HG03175 (cell line): ENCODE data around the gene ZSCAN5C.
"Not testable (repeated sequence)": the region's sequence is repeated elsewhere in the genome, so short reads cannot be mapped to it uniquely, and the experiment has no call there.

ENCODE experiments used
- ATAC-seq: cut with Tn5 transposase; IDR thresholded peaks from one replicate; pipeline ENCODE4 v1.9.1; 2021; ENCODE audit warnings: mild to moderate bottlenecking, moderate library complexity; ENCODE audit not compliant: unreplicated experiment

ZSCAN5C gene

GRCh38 chr19:56201973-56202372 is at the start of gene ZSCAN5C:
Gene ZSCAN5C, plus strand, starts transcription at chr19:56202273. Its CDS starts 3,641 bp downstream, at chr19:56205914.
- no peak for ATAC-seq

- no peak for ATAC-seq
Measured at GRCh38 chr19:56152644-56153043, 49.4 kb upstream of the ZSCAN5C start.

- no peak for ATAC-seq
Measured at GRCh38 chr19:56153507-56153906, 48.6 kb upstream of the ZSCAN5C start.

GRCh38 chr19:56155124-56155687 is 46.9 kb upstream of the ZSCAN5C start:
- ATAC-seq = no peak

GRCh38 chr19:56156768-56157167 is 45.3 kb upstream of the ZSCAN5C start:
- no peak for ATAC-seq

GRCh38 chr19:56158170-56158757 is 43.8 kb upstream of the ZSCAN5C start:
- ATAC-seq = no peak

GRCh38 chr19:56159009-56159559 is 43.0 kb upstream of the ZSCAN5C start:
- ATAC-seq = no peak

DNA sequence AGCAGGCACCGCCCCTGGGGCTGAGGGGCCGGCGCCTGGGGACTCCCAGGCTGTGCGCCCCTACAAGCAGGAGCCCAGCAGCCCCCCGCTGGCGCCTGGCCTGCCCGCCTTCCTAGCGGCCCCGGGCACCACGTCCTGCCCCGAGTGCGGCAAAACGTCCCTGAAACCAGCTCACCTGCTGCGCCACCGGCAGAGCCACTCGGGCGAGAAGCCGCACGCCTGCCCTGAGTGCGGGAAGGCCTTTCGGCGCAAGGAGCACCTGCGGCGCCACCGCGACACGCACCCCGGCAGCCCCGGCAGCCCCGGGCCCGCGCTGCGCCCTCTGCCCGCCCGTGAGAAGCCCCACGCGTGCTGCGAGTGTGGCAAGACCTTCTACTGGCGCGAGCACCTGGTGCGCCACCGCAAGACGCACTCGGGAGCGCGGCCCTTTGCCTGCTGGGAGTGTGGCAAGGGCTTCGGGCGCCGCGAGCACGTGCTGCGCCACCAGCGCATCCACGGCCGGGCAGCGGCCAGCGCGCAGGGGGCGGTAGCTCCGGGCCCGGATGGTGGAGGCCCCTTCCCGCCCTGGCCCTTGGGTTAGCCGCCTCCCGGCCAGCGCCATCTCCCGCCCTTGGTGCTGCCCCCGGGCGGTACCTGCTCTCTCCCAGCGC is 42.3 kb upstream of the ZSCAN5C start:
- ATAC-seq = no peak

DNA sequence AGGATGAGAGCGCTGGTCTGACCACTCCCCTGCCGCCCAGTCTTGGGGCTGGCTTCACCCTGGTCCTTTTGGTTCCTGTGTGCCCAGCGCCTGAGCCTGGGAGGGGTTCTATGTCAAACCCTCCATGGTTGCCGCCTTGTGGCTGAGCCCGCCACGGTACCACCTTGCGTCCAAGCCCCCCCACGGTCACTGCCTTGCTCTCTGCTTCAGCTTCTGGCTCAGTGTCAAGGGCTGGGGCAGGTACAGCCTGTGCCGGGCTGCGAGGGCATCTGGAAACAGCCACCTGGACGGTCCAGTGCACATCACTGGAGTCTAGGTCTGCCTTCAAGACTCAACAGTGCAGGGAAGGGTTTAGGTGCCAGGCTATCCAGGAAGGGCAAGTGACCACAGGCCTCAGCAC is 40.5 kb upstream of the ZSCAN5C start:
- no peak for ATAC-seq

DNA sequence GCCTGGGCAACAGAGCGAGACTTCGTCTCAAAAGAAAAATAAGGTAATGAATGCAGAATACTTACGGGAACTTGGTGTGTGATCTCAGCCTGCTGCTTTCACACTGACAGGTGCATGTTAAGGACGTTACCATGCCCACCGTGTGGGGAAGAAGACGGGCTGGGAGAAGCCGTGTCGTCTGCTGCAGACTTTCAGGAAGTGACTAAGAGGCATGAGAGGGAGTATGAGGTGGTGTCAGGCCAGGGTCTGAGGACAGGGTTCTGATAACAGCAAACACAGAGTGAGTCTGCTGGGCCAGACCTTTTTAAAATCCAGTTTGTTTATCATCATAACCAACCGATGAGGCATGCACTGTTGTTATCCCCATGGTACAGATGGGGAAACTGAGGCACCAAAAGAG is 39.8 kb upstream of the ZSCAN5C start:
- ATAC-seq = no peak

GRCh38 chr19:56163097-56163496 is 39.0 kb upstream of the ZSCAN5C start:
- ATAC-seq = no peak

DNA sequence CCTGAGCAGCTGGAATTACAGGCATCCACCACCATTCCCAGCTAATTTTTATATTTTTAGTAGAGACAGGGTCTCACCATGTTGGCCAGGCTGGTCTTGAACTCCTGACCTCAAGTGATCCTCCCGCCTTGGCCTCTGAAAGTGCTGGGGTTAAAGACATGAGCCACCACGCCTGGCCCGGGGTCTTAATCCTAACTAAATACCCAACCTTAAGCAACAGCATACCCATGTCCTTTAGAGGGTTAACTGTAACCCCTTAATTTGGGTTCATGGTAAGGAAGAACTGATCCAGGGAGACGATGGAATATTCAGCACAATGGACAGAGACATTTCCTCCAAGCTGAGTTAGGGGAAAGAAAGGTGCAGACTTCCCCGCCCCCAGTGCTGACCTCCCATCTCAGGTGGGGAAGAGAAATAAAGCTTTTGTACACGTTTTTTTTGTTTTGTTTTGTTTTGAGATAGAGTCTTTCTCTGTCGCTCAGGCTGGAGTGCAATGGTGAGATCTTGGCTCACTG is 35.0 kb upstream of the ZSCAN5C start:
- ATAC-seq = no peak

- ATAC-seq = no peak
Measured at GRCh38 chr19:56170261-56170660, 31.8 kb upstream of the ZSCAN5C start.

GRCh38 chr19:56174086-56174485 is 28.0 kb upstream of the ZSCAN5C start:
- no peak for ATAC-seq

- ATAC-seq = no peak
Measured at GRCh38 chr19:56174550-56174949, 27.5 kb upstream of the ZSCAN5C start.

DNA sequence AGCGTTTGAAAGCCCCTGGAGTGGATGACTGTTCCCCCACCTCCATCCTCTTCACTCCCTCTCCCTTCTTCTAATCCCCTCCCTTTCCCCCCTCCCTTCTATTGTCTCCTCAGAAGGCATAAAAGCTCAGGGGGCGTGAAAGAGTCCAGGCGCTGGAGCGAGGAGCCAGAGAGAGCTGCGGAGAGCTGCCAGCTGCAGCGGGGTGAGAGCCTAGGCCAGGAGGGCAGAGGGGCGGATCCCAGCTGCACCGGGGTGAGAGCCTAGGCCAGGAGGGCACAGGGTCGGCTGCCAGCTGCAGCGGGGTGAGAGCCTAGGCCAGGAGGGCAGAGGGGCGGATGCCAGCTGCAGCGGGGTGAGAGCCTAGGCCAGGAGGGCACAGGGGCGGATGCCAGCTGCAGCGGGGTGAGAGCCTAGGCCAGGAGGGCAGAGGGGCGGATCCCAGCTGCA is 26.2 kb upstream of the ZSCAN5C start, which contains the start of gene GALP:
Gene GALP (plus strand): TSS at position 148 of the 447 bp plus-strand sequence. CDS start 1,101 bp downstream, outside the sequence.
- ATAC-seq = not testable (repeated sequence)

GRCh38 chr19:56176310-56176709 is 25.8 kb upstream of the ZSCAN5C start:
- not testable (repeated sequence) for ATAC-seq

GRCh38 chr19:56176881-56177280 is 25.2 kb upstream of the ZSCAN5C start:
- no peak for ATAC-seq

DNA sequence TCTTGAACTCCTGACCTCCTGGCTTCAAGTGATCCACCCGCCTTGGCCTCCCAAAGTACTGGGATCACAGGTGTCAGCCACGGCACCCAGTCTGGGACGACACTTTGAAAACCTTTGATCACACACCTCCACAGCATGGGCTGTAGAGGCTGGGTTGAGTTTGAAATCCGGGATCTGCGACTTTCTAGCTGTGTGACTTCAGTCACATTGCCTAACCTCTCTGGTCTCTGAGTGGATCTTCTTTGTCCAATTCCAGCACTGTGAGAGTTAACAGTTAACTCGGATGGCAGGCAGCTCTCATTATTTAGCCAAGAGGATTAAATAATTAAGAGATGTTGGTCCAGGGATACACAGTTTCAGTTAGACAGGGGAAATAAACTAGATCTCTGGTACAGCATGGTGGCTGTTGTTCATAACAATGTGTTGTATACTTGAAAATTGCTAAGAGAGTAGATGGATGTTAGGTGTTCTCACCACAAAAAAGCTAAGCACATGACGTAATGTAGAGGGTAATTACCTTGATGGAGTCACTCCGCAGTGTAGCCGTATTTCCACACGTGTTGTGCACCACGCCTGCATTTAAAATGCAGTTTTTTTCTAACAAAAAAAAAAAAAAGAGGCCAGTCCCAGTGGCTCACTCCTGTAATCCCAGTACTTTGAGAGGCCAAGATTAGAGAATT is 24.4 kb upstream of the ZSCAN5C start:
- no peak for ATAC-seq

DNA sequence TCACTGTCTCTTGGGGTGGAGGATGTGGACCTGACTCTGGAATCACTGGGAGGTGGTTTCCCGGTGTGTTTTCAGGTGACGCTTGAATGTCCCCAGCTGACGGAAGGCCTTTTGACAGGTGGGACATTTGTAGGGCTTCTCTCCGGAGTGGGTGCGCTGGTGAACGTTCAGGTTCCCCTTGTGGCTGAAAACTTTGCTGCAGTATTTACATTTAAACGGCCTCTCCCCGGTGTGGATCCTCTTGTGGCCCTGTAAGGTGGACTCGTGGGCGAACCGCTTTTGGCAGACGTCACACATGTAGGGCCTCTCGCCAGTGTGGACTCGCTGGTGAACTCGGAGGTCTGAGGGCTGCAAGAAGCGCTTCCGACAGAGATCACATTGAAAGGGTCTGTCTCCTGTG is 12.3 kb upstream of the ZSCAN5C start:
- ATAC-seq = no peak

GRCh38 chr19:56191115-56191514 is 11.0 kb upstream of the ZSCAN5C start:
- ATAC-seq = no peak
